Measurements from ENCODE around the gene TMA7B.

The TMA7B gene

DNA sequence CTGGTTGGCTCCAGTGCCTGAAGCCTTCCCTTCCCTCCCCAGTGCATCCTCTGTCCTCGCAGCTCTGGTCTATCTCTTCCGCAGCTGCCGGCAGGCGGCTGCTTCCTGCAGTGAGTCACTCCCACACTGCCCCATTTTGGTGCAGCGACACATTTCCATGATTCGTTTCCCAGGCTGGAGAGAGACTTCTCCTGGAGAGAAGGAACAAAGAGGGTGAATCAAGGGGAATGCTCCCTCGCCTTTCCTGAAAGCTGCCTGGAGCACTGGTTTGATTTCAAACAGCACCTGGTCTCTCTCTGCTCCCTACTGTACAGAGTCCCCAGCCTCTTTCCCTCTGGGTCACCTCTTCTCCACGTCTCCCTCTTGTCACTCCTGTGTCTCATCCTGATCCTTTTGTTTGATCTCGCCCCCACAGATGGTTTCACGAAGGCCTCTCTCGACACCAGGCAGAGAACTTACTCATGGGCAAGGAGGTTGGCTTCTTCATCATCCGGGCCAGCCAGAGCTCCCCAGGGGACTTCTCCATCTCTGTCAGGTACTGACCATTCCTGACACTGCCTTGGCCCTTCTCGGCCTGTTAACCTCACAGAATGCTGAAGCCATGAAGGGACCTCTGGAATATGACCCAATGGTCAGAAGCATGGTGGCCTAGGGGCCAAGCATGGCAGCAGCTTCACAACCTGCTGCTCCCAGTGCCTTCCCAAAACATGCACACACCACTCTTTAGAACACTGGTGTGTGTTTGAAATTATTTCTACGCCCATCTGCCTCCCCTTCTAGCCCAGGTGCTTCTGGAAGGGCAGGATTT is at the start of gene TMA7B:
TSS of gene TMA7B (plus strand) at position 758 of the 808 bp plus-strand sequence. CDS start 3,978 bp downstream, outside the sequence.
- DNase-seq, result no peak

DNA sequence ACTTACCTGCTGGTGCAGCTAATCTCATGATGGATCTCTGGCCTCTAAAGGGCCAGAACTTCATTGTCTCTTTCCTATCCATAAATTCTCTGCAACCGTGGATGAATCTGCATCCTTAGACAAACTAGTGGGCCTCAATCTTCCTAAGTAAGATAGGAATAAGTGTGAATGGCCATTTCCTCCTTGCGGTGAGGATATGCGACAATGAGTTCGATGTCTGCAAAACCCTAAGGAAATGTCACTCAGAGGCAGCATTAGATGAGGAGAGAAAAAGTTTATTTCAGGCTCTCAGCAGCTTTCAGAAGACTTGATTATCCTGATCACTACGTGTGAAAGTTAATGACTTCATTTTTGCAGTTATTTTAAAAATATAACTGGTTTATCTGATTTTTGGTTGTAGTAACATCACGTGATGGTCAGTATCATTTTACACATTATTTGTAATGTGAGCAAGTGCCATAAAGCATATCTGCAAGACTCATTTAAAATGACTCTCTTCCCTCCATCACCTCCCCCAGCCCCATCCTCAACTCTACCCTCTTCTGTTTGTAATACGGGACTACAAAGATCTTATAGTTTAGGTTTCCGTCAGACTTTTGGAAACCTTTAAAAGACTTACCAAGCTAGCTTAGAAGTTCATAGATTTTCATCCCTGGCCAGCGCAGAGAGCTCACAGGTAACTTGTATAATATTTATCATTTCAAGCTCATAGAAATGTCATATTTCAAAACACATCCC is 49.2 kb upstream of the TMA7B start:
- DNase-seq, result no peak

DNA sequence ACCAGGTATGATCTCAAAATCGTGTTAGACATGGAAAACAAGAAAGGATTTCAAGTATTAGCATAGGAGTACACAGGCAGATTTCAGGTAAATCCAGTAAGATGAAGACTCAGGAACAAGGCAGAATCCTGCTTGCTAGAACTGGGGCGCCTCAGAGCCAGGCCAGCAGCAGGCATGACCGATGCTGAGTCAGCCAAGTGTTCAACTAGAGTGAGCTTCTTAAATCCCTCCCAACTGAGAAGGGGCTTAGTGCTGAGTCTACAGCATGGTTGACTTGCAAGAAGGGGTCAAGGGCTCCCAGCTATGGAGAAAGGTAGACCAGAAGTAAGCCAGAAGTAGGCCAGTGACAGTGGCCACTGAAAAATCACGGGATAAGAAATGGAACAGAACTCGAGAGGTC is 46.9 kb upstream of the TMA7B start:
- DNase-seq, result no peak

DNA sequence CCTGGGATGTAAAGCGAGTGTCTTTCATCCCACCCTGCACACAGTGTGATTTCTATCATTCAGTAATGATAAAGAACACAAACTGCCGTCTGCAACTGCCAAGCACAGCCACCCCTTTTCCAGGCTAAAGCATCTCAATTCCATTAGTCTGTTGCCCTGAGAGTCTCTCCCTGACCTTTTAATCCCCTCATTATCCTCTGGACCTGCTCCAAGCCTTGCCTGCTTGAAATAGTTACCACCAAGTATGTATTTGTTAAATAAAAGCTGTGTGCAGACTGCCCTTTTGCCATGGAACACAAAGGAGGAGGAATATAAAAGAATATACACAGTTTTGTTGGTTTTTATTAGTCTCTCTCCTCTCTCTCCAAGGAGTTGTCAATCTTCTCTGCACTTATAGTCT is 46.3 kb upstream of the TMA7B start:
- no peak for DNase-seq

DNA sequence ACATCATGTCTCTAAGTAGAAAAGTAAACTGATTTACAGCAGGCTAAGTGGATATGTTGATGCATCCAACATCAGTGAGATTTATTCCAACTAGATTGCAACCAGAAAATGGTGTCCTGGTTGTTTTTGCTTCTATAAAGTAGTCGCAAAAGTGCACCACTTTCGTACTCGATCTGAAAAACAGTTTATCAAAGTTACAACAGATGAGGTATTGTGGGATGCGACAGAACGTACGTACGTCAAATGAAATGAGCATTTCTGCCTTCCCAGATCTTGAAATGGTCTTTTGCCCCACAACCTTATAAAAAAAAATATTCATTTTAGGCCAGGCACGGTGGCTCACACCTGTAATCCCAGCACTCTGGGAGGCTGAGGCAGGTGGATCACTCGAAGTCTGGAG is 45.6 kb upstream of the TMA7B start:
- no peak for DNase-seq

DNA sequence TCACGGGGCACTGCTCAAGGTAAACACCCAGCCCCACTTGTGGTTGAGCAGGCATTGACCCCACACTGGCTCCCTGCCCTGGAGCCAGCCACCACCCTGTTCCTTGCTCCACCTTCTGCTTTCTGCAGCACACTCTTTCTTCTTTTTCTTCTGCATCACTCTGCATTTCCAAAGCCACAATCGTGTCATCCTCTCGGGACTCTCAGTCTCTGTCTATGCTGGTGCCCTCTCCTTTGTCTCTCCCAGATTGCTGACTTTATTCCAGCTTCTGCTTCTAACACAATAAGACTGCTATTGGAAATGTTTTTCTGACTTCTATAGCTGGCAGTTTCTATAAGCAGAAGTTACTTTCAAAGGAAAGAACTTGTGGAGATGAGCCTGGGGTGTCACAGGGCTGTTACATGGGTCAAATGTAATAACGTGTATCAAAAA is 44.9 kb upstream of the TMA7B start:
- DNase-seq, result peak; percentile 29

DNA sequence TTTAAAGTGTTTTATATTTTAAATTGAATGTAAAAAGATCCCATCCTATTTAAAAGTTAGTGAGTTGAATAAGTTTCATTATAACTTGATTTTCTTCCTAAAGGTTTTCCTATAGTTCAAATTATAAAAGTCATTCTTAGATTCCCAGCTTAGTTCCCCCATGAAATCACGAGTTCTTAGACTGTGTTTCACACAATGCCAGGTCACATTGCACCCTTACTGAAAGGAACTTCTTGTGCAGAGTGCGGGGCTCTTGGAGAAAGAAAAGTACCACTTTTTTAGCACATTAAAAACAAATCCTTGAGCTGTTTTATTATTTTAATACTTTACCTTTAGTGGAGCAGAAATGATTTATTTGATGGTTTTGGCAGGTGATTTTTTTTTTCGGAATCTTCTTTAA is 43.7 kb upstream of the TMA7B start:
- DNase-seq, result no peak

DNA sequence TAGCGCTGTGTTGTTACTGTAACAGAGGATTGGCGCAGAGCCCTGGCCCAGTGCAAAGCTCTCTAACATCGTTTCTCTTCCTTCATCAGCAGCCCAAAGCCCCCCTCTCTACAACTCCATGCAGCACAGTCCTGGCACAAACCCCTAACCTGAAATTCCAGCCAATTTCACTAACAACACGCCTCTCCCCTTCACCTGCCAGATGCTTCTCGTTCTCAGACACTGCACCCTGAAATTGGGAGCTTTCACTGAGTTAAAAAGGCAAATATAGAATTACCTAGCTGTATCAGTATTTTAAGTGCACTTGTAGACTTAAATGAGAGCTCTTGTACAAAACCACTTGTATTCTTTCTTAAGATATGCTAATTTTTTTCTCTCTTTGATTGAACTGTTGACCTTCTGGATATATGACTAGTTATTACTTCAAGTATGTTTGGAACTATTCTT is 43.0 kb upstream of the TMA7B start:
- DNase-seq, result peak; percentile 62

DNA sequence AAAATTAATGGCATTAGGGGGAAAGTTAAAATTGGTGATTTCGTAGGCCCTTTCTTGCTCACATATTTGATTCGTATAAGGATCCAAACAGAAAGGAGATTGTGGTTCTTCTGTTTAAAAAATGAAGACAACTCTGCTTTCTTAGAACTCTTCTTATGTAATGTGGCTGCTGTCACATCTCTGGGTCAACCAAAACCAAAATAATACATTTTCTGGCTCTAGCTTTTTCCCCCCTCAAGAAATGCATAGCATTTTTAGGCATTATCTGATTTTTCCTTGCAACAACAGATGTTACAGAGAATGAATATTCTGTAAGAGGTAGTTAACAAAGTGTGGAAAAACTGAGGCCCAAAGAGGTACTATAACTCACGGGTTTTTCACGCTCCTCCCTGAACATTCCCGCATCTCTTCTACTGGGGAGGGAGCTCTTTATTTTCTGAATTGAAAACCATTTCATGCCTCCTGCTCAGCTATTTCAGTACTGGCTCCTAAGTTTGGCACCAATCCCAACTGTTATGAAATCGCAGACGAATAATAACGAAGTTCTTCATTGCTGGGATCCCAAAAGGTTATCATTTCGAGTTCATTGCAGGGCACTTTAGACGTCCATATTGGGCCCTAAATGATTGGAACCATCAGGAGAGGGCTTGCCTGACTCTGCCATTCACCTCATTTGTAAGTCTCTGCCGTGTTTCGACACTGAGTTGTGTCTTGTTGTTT is 42.3 kb upstream of the TMA7B start:
- no peak for DNase-seq

DNA sequence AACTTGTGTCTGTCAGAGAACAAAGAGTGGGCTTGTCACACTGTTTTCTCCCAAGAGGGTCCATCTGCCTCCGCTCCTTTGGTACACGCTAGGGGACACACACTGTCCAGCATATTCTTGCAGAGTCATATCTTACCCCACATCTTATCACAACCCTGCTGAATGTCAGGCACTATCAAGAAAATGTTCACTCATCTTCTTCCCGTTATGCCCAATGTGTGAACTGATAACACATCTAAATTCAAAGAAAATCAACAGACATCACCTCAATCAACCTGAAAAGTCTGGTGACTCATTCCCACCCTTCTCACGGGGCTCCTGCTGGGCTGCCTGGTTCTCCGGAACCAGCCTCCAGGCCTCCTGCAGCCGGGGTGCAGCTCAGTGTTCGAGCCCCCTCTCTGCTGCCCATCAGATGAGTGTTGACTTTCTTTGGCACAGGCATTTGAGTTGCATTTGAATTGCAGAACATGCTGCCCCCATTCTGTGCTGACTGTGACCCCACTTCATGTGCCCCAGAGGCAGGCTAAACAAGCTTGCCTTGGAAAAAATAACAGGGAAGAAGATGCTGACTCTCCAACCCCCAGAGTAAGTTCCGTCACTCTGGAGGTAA is 40.0 kb upstream of the TMA7B start:
- no peak for DNase-seq

DNA sequence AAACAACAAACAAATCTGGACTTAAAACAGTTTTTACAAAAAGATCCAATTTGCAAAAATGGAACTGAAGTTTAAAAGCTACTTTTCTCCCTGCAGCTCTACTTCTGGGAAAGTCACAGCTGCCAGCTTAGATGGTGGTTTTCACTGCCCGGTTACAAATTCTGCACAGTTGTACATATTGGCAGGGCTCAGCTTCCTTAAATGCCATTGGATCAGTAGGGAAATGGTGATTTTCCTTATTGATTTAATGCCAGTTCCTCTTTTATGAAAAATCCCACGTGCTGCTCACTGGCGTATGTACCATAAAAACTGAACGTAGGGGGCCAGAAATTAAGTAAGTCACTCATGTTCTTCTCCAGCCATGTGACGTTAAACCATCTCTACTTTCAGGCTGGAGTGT is 36.5 kb upstream of the TMA7B start:
- DNase-seq, result no peak

DNA sequence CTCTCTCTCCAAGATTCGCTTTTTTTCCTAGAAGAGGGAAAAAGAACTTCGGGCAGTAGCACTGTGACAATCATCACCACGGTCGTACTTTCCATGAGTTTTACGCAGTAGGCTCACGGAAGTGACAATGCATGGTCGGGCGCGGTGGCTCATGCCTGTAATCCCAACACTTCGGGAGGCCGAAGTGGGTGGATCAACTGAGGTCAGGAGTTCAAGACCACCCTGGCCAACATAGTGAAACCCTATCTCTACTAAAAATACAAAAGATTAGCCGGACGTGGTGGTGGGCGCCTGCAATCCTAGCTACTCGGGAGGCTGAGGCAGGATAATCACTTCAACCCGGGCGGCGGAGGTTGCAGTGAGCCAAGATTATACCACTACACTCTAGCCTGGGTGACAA is 35.9 kb upstream of the TMA7B start:
- no peak for DNase-seq

DNA sequence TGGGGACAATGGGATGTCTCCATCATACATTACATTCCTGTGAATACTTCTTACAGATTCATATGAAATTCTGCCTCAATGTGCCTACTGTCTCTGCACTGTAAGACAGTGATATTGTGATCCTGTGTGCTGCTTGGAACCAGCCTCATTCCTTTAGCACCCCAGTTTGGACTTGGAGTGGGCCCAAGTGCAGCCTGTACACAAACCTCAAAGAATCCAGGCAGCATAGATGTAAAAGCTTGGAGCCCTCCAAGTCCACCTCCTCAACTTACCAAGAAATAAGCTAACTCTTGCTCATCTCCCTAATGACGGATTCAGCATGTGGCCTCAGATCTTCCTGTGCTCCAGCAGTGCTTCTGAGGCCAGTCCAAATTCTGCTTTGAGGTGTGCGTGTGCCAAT is 34.9 kb upstream of the TMA7B start:
- no peak for DNase-seq

DNA sequence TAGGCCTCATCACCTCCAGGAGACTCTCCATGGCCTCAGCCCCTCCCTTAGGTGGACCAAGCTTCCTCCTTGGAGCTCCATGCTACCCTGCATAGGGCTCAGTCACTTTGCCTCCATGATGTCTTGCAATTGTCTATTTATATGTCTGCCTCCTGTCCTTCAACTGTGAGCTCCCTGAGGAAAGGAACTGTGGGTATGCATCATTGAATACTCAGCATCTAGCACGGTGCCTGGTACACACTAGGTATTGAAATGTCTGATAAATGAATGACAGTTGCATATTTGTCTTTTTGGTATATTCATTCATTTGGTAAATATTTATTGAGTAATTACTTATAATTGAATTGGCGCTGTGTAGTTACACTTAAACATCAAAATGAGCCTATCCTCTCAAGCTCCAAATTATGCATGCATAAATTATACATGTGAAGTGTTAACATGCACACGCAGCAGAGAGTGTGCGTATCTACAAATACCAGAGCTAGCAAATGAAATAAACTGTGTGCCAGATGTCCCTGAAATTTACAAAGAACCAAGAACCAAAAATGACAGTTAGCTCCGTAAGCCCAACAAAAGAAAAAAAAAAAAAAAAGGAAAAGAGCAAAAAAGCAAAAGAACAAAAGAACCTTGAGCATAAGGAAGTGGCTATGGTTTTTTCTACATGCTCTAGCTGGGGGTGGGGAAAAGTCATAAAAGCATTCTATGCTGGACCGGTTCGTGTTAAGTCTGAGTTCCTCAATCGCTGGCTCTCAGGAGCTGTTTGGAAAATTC is 34.1 kb upstream of the TMA7B start:
- DNase-seq, result no peak

DNA sequence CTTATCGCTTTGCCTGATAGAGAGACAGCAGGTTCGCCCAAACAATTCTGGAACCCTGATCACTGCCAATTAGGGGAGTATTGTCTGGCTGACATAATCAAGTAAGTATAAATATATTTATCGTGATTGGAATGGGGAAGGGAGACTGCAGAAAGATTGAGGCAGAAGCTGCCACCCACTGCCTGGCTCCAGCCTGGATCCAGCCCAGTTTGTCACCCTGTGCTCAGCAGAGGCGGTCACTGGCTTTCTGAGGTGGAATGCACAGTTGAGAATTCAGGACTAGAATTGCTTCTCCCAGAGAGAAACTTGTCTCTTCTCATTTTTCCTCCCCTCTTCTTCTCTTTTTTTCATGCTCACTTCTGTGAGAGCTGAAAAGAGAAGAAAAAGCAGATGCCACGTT is 33.4 kb upstream of the TMA7B start:
- DNase-seq, result no peak

DNA sequence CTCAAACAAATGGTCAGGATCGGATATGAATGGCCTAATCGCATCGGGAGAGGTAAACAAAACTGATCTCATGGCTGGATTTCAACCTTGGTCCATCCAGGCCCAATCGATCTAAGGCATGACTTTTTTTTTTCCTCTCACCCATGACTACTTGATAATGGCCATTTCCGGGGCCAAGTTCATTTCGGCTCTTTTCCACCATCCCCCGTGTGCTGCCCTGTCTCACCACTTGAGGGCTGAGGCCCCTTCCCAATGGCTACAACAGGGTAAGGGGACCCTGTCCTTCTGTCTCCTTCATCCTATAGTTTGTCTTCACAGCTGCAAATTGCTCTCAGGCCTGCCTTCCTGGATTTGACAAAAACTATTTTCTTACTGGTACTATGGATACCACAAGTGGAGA is 32.7 kb upstream of the TMA7B start:
- no peak for DNase-seq

DNA sequence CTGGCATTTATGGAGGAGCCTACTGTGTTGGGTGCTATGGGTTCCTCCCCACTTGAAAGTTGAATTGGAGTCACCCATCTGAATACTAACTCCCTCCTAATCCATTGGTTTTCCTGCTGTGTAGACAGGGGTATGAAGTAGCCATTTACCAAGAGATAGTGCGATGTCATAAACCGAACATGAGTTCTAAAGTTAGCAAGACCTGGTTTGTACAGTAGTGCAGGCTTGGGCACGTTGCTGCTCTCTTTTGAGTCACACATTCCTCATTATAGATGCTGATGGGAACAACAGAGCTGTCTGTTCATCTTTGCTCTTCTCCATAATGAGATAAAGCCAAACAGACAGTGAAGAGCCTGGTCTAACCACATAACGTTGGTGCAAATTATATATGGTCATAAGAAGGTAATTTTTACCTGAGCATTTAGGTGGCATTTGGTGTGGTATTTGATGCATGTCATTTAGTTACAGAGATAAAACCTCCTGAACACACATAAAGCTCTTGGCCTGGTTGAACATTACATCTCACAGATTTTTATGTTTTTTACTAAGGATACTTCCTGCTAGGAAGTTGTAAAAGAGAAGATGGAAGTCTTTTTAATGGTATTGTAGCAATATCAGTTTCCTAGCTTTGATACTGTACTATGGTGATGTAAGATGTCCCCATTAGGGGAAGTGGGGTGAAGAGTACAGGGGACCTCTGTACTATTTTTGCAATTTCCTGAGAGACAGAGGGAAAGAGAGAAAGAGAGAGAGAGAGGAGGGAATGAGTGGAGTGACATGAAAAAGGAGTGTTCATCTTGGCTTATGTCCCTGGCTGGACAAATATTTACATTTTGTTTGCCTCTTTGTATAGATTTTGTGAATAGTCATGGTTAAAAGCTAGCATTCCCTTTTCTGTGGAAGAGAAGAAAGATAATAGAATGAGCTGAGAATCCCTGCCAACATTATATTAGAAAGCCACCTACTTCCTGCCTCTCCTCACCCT is 31.4 kb upstream of the TMA7B start:
- DNase-seq, result no peak

DNA sequence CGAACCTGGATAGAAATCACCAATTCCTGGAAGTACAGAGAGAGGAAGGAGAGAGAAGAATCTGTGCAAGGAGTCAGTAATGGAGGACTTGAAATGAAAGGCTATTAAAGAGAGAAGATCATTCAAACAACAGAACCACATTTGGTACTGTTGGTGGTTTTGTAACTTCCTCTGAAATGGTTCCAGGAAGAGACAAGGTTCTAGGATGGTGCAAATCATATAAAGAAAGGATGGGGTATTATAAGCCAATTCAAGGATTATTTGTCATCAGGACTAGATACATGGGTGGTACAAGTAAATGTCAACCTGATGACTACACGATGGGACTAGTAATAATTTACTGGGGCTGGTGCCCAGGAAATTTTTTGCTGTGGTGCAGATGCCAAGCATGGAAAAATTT is 28.9 kb upstream of the TMA7B start:
- DNase-seq, result no peak

DNA sequence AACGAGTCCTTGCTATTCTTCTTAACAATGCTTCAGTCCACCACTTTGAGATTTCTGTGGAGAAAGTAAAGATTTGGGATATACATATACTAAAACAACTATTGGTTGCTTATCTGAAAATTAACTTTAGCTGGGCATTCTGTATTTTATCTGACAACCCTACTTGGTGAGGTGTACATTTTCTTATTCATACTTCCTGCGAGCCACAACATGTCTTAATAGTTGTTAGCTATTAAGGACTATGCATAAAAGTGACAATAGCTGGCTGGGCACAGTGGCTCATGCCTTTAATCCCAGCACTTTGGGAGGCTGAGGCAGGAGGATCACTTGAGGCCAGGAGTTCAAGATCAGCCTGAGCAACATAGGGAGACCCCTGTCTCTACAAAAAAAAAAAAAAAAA is 28.0 kb upstream of the TMA7B start:
- DNase-seq, result no peak

DNA sequence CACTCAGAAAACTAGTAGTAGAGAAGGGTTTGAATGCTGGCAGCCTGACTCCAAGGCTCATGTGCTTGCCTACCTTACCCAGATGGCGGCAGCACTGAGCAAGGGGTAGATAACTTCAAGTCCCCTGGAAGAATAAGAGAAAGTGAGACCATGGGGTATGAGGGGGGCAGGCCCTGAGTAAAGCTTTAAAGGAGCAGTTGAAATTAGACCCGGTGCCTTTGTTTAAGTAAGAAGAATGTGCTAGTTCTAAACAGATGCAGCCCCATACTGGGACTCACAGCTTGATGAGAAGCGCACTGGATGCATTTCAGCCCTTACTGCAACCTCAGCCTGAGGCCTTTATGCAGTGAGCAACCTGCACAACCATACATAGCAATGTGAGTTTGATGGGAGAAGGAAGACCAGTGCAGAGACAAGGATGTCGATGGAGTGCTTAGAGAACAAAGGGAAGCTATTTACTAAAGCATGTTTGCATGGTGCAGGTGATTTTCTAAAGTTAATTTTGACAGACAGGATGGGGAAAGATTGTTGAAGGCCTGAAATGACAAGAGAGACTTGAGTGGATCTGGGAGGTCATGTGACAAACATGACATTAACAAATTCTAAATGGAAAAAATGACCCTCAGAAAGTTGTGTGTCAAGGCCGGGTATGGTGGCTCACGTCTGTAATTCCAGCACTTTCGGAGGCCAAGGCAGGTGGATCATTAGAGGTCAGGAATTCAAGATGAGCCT is 27.1 kb upstream of the TMA7B start:
- DNase-seq, result no peak
